AG08395 (cell line): ENCODE results near the gene TMEM41A.
A peak's percentile ranks its signal among the peaks of the same experiment; 100 is the strongest.

Source experiments
- DNase-seq: peaks from one replicate; pipeline ENCODE4 v3.0.0; 2012; ENCODE audit warnings: mixed read lengths, low spot score

The TMEM41A gene

DNA sequence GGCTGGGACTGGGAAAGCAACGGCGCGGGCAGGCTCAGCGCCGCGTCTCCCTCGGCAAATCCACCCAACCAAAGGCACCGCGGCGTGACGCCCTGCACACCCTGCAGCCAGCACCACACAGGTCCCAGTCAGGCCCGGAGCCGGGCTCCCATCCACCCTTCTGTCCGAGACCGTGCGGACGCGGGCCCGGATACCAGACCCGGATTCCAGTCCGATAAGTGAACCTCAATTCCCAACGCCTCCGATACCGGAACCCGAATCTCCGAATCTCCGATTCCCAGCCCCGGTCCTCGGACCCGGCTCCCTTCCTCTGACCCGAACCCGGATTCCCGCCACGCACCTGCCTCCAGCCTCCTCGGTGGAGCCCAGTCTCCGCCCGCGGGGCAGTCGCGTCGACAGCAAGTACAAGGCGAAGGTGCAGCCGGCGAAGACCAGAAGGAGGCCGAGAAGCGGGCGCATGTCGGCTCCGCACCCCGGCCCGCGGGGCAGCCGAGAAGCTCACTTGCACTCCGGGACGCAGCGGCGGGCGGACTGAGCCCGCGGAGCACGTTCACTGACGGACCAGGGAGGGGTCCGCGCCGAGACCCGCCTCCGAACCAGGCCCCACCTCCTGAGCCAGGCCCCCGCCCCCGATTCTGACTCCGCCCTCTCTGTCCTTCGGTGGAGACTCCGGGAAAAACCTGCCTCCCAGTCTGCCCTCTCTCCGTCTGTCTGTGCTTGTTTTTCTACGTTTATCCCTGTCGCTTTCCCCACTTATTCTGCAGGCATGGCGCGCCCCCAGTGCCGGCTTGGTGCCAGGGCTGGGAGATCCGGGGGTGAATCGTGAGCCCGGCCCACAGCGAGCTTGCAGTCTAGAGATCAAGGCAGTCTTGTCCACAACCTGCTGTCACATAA is at the start of gene TMEM41A:
TSS of gene TMEM41A (minus strand) at position 533 of the 894 bp plus-strand sequence. CDS start at position 459, 74 bp downstream.
- peak; percentile 98 for DNase-seq

DNA sequence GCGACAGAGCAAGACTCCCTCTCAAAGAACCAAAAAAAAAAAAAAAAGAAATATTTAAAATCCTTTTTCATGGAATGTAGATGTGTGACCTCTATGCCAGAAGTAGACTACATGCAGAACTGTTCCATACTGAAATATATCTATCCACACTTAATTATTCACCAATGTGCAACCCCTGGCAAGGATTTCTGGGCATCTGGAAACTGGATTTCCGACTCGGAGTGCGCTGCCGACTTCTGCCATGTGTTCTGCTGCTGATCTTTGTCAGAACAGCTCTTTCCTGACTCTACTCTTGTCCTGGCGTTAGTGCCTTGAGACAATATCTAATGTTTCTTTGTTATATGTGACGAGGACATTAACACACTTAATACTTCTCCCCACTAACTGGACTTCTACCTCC is 41.9 kb upstream of the TMEM41A start:
- no peak for DNase-seq

DNA sequence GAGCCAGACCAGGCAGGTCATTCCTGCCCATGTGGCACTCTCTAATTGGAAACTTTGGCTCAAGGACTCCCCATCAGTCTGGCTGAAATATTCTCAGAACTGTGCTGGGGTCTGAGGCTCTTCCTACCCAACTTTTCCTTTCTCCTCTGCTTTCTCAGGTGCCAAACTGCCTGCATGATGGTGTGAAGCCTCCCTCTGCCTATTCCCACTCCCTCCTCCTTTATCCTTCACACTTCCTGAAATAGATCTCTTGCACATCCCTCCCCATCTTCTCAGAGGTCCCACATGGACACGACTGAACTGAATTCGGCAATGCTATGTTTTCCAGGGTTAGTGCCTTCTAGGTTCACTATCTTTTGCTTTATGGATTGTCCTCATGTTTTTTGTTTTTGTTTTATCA is 41.1 kb upstream of the TMEM41A start:
- DNase-seq = no peak

DNA sequence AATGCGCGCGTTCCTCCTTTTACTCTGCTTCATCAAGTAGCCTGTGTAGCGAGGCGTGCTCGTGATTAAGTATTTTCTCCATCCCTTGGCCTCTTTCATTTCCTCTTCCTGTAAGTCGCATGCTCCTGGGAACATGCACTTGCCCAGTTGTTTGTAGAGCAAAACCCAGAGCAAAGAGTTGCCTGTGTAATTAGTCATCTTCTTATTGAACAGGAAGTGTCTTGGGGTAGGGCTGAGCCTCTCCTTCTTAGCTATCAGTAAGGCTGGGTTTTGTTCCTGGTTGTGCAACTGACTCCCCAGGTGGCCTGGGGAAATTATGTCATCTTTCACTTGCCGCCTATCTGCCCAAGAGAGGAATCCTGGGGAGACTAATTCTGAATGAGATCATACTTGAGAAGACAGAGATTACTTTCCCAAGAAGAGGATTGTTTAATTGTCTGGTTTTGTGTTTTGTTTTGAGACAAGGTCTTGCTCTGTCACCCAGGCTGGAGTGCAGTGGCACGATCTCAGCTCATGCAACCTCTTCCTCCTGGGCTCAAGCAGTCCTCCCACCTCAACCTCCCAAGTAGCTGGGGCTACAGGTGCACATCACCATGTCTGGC is 38.6 kb upstream of the TMEM41A start:
- peak; percentile 28 for DNase-seq

DNA sequence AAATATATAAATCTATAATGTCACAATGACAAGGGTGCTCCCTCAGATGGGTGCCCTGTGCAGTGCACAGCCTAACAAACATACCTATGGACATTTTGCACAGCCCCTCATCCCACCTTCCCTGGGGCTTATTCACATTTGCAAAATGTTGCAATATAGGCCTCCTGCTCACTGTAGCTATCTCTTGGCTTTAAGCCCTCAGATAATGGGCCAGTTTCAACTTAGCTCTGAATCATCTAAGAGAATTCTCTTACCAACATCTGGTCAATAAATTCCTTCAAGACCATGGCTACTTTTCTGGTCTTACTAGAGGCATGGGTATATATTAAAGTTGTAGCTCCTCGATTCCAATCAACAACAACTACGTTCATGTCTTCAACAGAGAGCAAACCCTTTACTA is 35.7 kb upstream of the TMEM41A start:
- DNase-seq = no peak

DNA sequence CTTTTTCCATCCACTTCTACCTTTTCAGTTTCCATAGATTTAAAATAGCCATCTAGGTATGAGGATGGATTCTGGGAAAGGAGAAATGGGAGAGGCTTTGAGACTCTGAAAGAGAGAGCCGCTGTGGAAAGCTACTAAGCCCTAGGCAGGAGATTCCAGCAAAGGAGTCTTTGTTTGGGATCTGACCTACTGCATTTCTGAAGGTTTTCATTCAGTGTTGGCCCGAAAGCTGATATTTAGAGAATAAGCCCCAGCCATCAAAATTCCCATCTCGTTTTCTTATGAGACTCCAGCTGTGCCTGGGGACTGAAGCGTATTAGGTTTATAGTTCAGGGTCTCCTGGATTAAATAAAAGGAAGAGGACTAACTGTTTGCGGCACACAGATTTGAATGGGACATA is 34.1 kb upstream of the TMEM41A start:
- DNase-seq = no peak

DNA sequence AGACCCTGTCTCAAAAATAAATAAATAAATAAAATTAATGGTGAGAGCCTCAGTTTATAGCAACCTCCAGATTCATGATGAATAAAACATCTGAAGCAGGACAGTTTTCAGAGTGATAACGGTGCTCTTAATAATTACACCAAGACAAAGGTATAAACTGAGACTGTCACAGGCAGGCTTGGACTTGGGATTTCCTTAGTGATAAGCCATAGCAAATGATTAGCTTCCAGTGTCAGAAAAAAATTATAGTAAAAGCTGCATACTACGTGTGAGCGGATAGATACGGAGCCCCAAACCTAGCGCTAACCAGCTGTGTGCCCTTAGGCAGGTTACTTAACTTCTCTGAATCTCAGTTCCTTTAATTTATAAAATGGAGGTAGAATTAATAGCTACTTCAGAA is 32.0 kb upstream of the TMEM41A start:
- DNase-seq = no peak

DNA sequence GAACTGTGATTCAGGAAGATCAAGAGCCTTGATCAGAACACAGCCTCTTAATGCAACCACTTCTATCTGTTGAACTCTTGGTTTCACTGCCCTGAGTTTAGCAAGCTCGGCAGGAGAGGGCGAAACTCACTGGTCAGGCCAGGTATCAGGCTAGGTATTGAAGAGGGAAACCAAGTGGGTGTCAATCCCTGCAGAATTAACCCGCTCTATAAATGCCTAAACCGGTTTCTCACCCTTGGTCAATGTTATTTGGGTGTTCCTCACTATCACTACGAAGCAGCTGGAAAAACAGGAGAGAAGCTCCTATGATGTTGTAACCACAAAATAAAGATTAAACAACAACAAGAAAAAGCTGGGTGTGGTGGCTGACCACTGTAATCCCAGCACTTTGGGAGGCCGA is 29.7 kb upstream of the TMEM41A start:
- DNase-seq = no peak

DNA sequence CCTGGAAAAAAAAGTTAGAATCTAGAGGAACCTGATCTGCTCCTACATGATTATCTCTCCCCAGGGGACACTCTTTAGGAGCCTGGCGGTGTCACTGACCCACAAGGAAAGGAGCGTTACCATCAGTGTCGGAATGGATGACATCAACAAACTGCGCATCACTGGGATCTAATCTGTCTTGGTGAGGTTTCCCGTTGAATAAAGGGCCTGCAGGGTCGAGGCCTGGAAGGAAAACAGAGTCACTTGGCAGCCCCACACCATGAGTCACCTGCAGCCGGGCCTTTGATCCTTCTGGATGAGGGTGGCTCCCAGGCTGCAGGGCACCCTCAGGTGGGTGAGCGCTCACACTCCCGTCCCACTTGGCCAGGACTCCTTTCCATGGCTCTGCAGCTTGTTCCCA is 28.5 kb upstream of the TMEM41A start:
- DNase-seq = no peak

DNA sequence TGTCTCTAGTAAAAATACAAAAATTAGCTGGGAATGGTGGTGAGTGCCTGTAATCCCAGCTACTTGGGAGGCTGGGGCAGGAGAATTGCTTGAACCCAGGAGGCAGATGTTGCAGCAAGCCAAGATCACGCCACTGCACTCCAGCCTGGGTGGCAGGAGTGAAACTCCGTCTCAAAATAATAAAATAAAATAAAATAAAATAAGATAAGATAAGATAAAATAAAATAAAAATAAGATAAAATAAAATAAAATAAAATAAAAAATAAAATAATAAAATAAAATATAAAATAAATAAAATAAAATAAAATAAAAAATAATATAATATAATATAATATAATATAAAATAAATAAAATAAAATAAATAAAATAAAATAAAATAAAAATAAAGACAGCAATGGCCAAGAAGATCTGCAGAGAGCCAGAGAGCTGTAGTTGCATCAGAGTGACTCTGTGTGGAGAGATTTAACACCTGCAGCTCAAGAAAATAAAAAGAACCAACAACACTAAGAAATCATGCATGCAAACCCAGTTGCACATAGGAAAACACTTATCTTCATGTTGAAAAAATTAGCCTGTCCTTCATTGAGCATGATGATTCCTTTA is 27.6 kb upstream of the TMEM41A start:
- DNase-seq = no peak

DNA sequence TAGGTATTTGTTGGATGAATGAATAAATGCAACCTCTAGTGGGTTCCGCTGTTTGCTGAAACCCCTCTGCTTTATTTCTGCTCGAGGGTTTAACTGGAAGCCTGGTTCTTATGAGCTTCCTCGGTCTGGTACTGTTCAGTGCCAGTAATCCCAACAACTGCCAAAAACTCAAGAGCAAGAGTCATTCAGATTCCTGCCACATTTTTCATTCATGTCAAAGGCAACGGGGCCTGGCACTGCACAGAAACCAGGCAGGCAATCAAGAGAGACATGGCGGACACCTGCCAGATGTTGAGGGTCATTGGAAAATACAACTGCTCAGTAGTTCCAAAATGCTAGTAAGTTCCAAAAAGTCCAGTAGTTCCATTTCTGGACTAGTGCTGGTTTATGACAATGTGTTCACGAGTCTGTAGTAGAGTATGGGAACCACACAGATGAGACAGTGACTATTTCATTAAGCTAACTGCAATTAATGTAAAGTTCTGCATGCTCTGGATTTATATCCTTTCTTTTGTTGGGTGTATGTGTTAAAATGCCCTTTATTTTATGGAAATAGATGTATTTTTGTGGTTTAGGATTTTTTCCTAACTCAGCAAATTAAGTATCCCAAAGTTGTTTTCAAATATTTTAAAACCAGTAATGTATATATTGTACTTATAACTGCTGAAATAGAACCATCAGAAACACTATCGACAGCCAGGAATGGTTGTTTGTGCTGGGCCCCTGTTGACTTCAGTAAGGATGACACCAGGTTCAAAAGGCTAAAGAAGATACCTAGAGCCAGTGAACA is 22.7 kb upstream of the TMEM41A start:
- DNase-seq = no peak

DNA sequence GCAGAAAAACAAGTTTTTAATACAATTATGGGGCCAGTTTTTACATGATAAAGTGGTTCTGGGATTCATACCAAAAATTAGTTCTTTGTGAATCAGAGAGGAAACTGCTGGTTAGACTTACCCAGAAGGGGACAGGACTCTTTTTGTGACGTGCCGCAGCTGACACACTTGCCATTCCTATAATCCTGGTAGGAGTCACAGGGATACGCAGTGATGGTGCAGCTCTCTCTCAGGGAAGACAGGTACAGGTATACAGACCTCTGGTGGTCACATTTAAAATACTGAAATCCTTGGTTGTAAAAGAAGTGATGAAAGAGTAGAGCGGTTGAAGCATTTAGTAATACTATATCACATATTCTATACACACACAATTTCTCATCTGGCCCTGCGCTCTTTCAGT is 20.2 kb upstream of the TMEM41A start:
- no peak for DNase-seq

DNA sequence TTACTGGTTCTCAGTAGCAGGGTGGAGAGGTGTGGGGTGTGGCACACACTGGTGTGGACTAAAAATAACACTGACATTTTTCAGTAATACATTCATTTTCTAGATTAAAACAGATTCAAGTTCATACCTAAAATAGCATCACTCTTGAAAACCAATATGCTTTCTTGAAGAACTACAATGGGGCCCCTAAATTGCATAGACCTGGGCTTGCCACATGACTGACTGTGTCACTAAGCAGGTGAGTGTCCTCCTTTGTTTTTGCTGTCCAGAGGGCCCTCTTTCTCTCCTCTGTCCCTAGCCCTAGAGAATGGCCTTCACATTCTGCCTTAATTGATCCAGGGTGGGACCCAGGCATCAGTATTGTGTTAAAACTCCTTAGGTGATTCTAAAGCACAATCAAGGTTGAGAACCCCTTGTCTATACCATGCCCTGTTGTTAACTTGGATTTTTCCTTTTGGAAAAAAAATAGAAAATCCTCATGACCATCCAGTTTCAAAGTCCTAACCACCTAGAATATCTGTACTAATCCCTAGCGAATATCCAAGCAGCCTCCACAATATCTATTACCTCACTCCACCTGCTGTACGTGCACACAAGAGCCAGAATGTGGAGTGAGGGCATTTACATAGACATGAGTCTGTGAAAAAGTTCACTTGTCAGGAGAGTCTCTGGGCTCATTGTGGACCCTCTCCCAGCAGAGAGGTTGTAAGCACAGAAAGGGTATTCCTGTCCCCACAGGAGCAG is 18.7 kb upstream of the TMEM41A start:
- DNase-seq = no peak

DNA sequence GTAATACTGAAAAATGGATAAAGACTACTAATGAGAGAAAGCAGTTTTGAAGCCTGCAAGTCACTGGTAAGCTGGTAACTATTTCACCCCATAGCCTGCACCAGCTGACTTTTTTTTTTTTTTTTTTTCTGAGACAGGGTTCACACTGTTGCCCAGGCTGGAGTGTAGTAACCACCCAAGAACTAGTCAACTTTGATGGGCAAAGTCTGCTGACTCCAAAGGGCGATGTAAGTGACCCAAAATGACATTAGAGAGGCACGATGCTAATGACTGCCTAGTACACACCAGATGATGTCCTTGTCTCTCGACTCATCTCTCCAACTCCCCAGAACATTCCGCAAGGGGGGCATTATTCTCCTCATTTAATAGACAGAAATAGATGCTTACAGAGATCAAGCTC is 12.9 kb upstream of the TMEM41A start:
- no peak for DNase-seq

DNA sequence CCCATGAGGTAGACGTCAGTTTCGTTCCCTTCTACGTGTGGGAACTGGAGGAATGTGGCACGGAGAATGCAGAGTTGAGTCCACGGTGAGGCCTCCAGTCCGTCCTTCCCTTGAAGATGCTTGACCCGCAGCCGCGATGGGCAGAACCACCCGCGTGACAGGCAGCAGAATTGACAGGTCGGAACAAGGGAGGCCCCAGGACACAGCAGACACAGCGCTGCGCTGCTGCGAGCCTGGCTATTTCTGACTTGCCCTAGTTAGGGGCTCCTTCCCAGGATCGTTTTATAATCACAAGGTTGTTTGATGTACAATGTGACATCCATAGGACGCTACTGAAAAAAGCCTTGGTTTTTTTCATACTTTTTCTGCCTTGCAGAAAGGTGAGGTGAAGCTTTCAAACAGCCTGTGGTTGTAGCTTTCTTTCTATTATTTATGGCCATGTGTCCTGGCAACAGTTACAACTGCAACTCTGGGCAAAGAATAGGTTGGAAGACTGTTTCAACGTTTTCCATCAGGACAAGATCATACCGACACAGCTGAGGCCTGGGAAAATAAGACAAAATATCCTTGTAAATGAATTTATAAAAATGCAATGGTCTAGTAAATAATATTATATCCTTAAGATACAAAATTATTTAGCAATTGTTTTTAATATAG is 9.6 kb upstream of the TMEM41A start:
- DNase-seq = no peak

DNA sequence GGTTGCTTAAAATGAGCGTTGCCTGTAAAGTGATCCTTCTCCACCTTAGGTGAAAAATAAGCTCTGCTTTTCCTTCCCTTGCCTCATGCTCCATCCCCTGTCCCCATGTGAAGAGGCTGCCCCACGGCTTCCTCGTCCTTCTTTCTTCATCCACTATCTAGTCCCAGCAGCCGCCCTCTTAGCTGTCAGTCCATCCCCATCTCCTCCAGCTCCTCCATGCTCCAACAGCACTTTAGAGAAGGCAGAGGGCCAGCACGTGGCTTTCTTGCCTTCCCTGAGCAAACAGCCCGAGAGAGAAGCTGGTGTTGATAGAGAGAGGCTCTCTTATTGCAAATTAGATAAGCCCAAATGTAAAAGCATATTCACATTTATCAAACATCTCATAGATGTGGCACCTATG is 9.0 kb upstream of the TMEM41A start:
- no peak for DNase-seq

DNA sequence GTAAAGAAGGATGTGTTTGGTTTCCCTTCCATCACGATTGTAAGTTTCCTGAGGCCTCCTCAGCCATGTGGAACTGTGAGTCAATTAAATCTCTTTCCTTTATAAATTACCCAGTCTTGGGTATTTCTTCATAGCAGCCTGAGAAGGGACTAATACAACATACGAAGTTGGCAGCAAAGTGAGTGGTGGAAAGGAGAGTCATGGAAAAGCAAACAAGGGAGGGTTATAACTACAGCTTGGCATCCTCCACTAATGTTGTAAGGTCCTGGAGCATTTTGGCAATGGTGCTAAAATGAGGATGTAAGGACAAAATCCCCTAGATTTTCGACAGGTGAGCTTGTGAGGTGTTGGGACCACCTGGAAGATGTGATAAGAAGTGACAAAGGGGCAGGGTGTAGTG is 5.8 kb upstream of the TMEM41A start:
- no peak for DNase-seq

DNA sequence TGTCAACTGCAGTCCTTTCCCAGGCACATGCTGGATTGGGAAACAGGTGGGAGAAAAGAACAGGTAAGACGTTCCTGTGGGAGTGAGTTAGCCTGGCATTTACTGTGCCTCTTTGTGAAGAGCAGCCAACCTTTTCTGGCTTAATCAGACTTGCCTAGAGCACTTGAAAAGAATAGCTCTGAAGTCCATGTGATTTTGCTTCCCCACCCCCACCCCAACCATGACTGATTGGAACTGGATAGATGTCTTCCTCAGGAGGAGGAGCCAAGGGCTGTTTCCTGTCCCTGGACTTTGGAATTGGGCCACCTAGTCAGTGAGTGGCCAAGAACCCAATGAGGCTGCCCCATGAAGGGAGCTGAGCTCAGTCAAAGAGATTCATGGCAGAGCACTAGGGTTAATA is 4.7 kb upstream of the TMEM41A start:
- no peak for DNase-seq

DNA sequence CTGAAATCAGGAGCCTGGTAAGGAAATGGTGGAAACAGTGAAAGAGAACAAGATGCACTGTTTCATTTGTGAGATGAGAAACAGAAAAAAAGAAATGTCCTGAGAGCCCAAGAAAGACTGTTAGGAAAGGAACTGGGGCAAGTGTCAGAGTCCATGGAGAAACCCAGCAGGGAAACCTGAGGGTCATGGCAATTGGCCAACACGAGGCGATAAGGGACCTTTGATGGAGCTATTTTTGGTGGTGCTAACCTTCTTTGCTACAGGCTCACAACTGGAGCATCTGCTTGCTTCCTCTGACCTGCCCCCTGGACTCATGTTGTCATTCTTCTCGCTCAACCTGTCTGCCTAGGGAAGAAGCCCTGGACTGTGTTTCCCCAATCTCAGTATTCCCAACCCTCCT is 4.2 kb upstream of the TMEM41A start:
- no peak for DNase-seq

DNA sequence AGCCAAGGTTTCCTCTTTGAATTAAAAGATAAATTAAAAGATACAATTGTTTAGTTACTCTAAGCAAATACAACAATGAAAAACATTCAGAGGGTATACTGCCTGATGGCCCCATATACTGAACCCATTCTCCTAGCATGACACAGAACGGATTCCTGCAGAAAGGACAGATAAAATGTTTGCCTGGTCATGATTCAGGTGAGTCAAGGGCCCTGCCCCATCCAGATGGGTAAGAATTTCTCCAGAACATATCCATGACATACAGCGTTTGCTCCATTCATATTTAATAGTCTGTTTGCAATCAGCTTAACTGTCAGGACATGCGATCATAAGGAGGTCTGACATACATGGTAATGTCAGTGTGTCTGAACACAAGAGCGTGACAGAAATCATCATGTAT is 8.6 kb downstream of the TMEM41A start:
- DNase-seq = no peak

DNA sequence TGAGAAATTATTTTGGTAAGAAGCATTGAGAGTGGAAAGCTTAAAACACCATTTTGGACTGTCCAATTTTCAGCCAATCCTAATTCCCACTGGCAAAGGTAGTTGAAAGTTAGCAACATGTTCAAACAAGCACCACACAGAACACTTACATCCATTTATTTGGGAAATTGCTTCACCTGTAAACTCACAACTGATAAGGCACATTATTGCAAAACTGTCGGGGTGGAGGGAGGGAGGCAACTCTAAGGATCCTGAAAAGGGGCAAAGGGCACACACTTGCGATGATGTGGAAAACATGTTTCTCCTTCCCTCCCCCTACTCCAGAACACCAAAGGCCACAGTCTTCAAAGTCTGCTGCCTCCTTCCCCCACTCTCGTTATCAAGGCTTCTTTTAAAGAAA is 9.4 kb downstream of the TMEM41A start:
- DNase-seq = no peak
